Lower lobe of right lung (tissue), 2 donors: ENCODE data around the gene ENGASE. TPM values are rescaled to one million over a fixed set of nuclear protein-coding genes. Genes with fewer than 3 reads are reported as not detected.

Experiments
- ATAC-seq, 2 donors: fragments of 200-7000 bp; cut with Tn5 transposase; one replicate each; pipeline ENCODE4 v1.9.1; 2020 to 2022; ENCODE audit warnings: mild to moderate bottlenecking in 2 of 2, moderate library complexity in 2 of 2
- DNase-seq: peaks from one replicate; pipeline ENCODE4 v3.0.0-alpha.2; 2020
- H3K27ac ChIP-seq: fragments of 200-600 bp; one replicate; pipeline ENCODE4 v1.8.0; 2022
- H3K27me3 ChIP-seq: fragments of 200-600 bp; one replicate; pipeline ENCODE4 v1.8.0; 2022; ENCODE audit warnings: low read depth
- H3K36me3 ChIP-seq: fragments of 200-600 bp; one replicate; pipeline ENCODE4 v1.8.0; 2022; ENCODE audit warnings: mild to moderate bottlenecking
- H3K4me1 ChIP-seq: fragments of 200-600 bp; one replicate; pipeline ENCODE4 v1.8.0; 2022
- H3K4me3 ChIP-seq: fragments of 200-600 bp; one replicate; pipeline ENCODE4 v1.8.0; 2022; ENCODE audit warnings: mild to moderate bottlenecking
- H3K9me3 ChIP-seq: fragments of 200-600 bp; one replicate; pipeline ENCODE4 v1.8.0; 2022
- CTCF ChIP-seq: fragments of 200-600 bp; IDR thresholded peaks from one replicate; pipeline ENCODE4 v1.8.0; 2022; ENCODE audit warnings: antibody characterized with exemption, mild to moderate bottlenecking
- intact Hi-C: fragments of 100-400 bp; cut with DNase I; formaldehyde crosslinking; loops from one replicate; pipeline ENCODE4 v1.11.0; 2022
- total RNA-seq: library from RNA; stranded (reverse); fragmentation: NEBNext Ultra II Directional; extraction: Animal tissue kit (Norgen Biotek cat#: 25700); gene quantifications from one replicate; pipeline ENCODE4 v1.2.1, GENCODE V29; 2021
- donor health status: DM: no; HTN: yes; CAD: no; lungs with severe emphysema.

The ENGASE gene
- total RNA-seq, 1 donor from 2014 or later: 56.4 TPM

GRCh38 chr17:79080761-79081290, 6.2 kb downstream of the ENGASE start:
- Histone ChIP-seq H3K36me3 (peaks cover 87% of the 10 kb centered on the region), H3K4me1 (peaks cover 13% of the 10 kb centered on the region), H3K27me3 (no peaks in the 10 kb centered on the region), H3K4me3 (no peak overlapping the region), H3K9me3 (no peaks in the 10 kb centered on the region), H3K27ac (no peak overlapping the region)
- TF ChIP-seq CTCF: no peak
- DNase-seq (no peak), ATAC-seq (no peak)
- intact Hi-C loops: no loop called here

GRCh38 chr17:79081571-79082276, 7.1 kb downstream of the ENGASE start:
- Histone ChIP-seq H3K27me3 (no peaks in the 10 kb centered on the region), H3K36me3 (peaks cover 93% of the 10 kb centered on the region), H3K4me3 (no peak overlapping the region), H3K4me1 (peaks cover 4% of the 10 kb centered on the region), H3K27ac (no peak overlapping the region), H3K9me3 (no peaks in the 10 kb centered on the region)
- no peak for DNase-seq
- TF ChIP-seq CTCF: no peak
- ATAC-seq: no peak
- intact Hi-C loops: no loop called here

GRCh38 chr17:79082311-79083190, 7.9 kb downstream of the ENGASE start:
- intact Hi-C loops: no loop called here
- Histone ChIP-seq H3K27me3 (no peaks in the 10 kb centered on the region), H3K36me3 (peaks cover 95% of the 10 kb centered on the region), H3K9me3 (no peaks in the 10 kb centered on the region), H3K4me3 (no peak overlapping the region), H3K4me1 (no peaks in the 10 kb centered on the region), H3K27ac (no peak overlapping the region)
- TF ChIP-seq CTCF: peak; percentile 88
- DNase-seq (no peak), ATAC-seq (peak; percentile 61 to 67)

- Histone ChIP-seq H3K27me3 (no peaks in the 10 kb centered on the region), H3K27ac (no peak overlapping the region), H3K4me1 (no peaks in the 10 kb centered on the region), H3K9me3 (no peaks in the 10 kb centered on the region), H3K36me3 (peaks cover 87% of the 10 kb centered on the region), H3K4me3 (no peak overlapping the region)
- no peak for TF ChIP-seq CTCF
- no peak for DNase-seq
- ATAC-seq: no peak
- intact Hi-C loops: no loop called here
These were observed 8.8 kb downstream of the ENGASE start for GRCh38 chr17:79083191-79083971.
